ENCODE measurements around the gene HPX. TPM values are rescaled to one million over a fixed set of nuclear protein-coding genes. Genes with fewer than 3 reads are reported as not detected.
A peak's percentile ranks its signal among the peaks of the same experiment; 100 is the strongest.

HPX gene
- total and polyA plus RNA-seq, 2 of the 4 experiments (the other 2 are of a cell fraction): 0.36 to 1.4 TPM

DNA sequence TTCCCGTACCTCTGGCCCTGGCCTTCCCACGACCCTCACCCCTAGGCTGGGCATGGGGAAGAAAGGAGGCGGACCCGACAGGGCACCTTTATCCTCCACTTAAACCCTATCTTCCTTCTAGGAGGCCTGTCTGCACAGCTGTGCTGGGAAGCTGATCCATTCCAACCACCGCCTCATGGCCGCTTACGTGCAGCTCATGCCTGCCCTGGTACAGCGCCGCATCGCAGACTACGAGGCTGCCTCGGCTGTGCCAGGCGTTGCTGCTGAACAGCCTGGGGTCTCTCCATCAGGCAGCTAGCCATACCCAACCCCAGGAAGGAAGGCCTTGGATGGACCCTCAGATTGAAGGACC, 41.1 kb upstream of the HPX start:
- in situ Hi-C loops (cut with MboI; ENCODE audit: low sequenced_read_pairs): no loop called here

More for the DNA sequence above, 41.1 kb upstream of the HPX start:
- ATAC-seq (ENCODE audit: low read depth) (peak; percentile 3), DNase-seq (no peak)
- H3K4me2 ChIP-seq (ENCODE audit: low read depth, low read length): peak overlapping the region; percentile 66
- peak overlapping the region; percentile 36; the same call in 1 of the 2 replicates for H4K91ac ChIP-seq (ENCODE audit: insufficient read depth, low read depth, low read length)
- H2BK5ac ChIP-seq (ENCODE audit: low read depth, low read length, poor library complexity, severe bottlenecking): peak overlapping the region; percentile 74
- dilution Hi-C loops (cut with HindIII; ENCODE audit: low sequenced_read_pairs, unreplicated experiment): no loop called here
- no peak overlapping the region for H3K18ac ChIP-seq (ENCODE audit: low read depth, low read length)
- H3K9me1 ChIP-seq (ENCODE audit: insufficient read depth, low read length): peaks cover 9% of the 10 kb centered on the region; the same call in 1 of the 2 replicates
- H4K8ac ChIP-seq (ENCODE audit: low read depth in 2 of 2, low read length in 2 of 2): peak overlapping the region; percentile 63 to 94; a peak in 3 of 4 replicates
- no peak overlapping the region for H2BK20ac ChIP-seq (ENCODE audit: low read depth, low read length)
- peak overlapping the region; percentile 82 for H3K4me3 ChIP-seq (ENCODE audit: insufficient read depth, low read depth, low read length)
- peak overlapping the region; percentile 84 for H3K27ac ChIP-seq (ENCODE audit: insufficient read depth, low read length)
- H2BK15ac ChIP-seq (ENCODE audit: low read depth, low read length): no peak overlapping the region
- peaks cover 8% of the 10 kb centered on the region for H3K4me1 ChIP-seq (ENCODE audit: control insufficient read depth, insufficient read depth, low read length)
- H3K56ac ChIP-seq (ENCODE audit: extremely low read depth, insufficient read depth, low read length): peak overlapping the region; percentile 54
- 0% methylated on average over 2 of the region's 13 CpGs; no CpG with 5 or more reads in 1 of the 2 experiments for WGBS, 2 experiments (ENCODE audit: extremely low coverage in 2 of 2, insufficient read length in 1 of 2)
- peaks cover 10% of the 10 kb centered on the region for H4K20me1 ChIP-seq (ENCODE audit: insufficient read depth, low read length)
- peak overlapping the region; percentile 75 for H2AK9ac ChIP-seq (replicated peaks; ENCODE audit: low read depth, low read length, poor library complexity)
- intact Hi-C loops (cut with micrococcal nuclease): loop anchor here (5.0 kb wide), 2 partner anchors 120 to 200 kb away; partner anchors contain the start of genes ILK, MRPL17 and RRP8
- peaks cover 40 to 67% of the 10 kb centered on the region in 2 experiments for H3K79me1 ChIP-seq (ENCODE audit: low read depth in 1 of 2, low read length in 2 of 2)
- H3K4ac ChIP-seq (ENCODE audit: low read depth, low read length): peak overlapping the region; percentile 69
- POLR2A ChIA-PET (ENCODE audit: unreplicated experiment): interaction anchor here (0.8 kb wide), 1 partner anchor 8 kb away, joined by 3 read pairs; no protein-coding TSS in a partner anchor
- H2AFZ ChIP-seq (replicated peaks; ENCODE audit: low read length, poor library complexity): peak overlapping the region; percentile 96
- H2AK5ac ChIP-seq (ENCODE audit: low read depth, low read length): peak overlapping the region; percentile 87
- H3K9me3 ChIP-seq (ENCODE audit: control insufficient read depth, insufficient read depth, low read length): no peaks in the 10 kb centered on the region
- peak overlapping the region; percentile 35 for H4K5ac ChIP-seq (ENCODE audit: low read depth, low read length)
- TF ChIP-seq MAFK (IDR thresholded peaks at IDR 0.05; ENCODE audit: low read depth, low read length) (no peak), FOS (IDR thresholded peaks at IDR 0.05; ENCODE audit: low read depth, low read length) (no peak), RAD21 (IDR thresholded peaks at IDR 0.05; ENCODE audit: low read length) (no peak), BHLHE40 (IDR thresholded peaks at IDR 0.05; ENCODE audit: low read depth, low read length) (no peak), MXI1 (IDR thresholded peaks at IDR 0.05; ENCODE audit: borderline replicate concordance, low read depth, low read length) (peak; percentile 27; the same call in 1 of the 2 replicates)
- TF ChIP-seq, protein P1, sequence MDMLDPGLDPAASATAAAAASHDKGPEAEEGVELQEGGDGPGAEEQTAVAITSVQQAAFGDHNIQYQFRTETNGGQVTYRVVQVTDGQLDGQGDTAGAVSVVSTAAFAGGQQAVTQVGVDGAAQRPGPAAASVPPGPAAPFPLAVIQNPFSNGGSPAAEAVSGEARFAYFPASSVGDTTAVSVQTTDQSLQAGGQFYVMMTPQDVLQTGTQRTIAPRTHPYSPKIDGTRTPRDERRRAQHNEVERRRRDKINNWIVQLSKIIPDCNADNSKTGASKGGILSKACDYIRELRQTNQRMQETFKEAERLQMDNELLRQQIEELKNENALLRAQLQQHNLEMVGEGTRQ (IDR thresholded peaks at IDR 0.05; ENCODE audit: low read depth, low read length): no peak
- H3K14ac ChIP-seq (replicated peaks; ENCODE audit: low read depth, low read length): peak overlapping the region; percentile 77
- peaks cover 31% of the 10 kb centered on the region for H3K36me3 ChIP-seq (ENCODE audit: control insufficient read depth, insufficient read depth, low read length)
- BruUV-seq (replicated peaks): no TSS peak
- H3K23ac ChIP-seq (ENCODE audit: low read depth, low read length): peak overlapping the region; percentile 71; the same call in 1 of the 2 replicates
- CTCF ChIA-PET: interaction anchor here (1.2 to 1.4 kb wide), 2 partner anchors 8 to 103 kb away, joined by 3 to 4 read pairs; no protein-coding TSS in a partner anchor
- no peaks in the 10 kb centered on the region for H3K27me3 ChIP-seq (ENCODE audit: control insufficient read depth, insufficient read depth, low read length)
- peak overlapping the region; percentile 85 for H3K9ac ChIP-seq (ENCODE audit: low read depth, low read length)
- H2BK120ac ChIP-seq (ENCODE audit: low read depth, low read length): no peak overlapping the region
